GM19238 (cell line): ENCODE results near the gene SIGLEC6.

Source experiments
- DNase-seq: peaks from one replicate; pipeline ENCODE4 v3.0.0; 2011; ENCODE audit warnings: low spot score; ENCODE audit not compliant: insufficient read length

SIGLEC6 gene

GRCh38 chr19:51531349-51532315 lies at the start of gene SIGLEC6:
Gene SIGLEC6, minus strand, starts transcription at chr19:51531670. Its CDS starts 22 bp downstream, at chr19:51531648.
- peak; percentile 32 for DNase-seq

GRCh38 chr19:51576850-51577249 lies 45.4 kb upstream of the SIGLEC6 start:
- no peak for DNase-seq

GRCh38 chr19:51573331-51573730 lies 41.9 kb upstream of the SIGLEC6 start:
- DNase-seq = no peak

- no peak for DNase-seq
Measured at GRCh38 chr19:51572908-51573307, 41.4 kb upstream of the SIGLEC6 start.

- no peak for DNase-seq
Measured at GRCh38 chr19:51572410-51572809, 40.9 kb upstream of the SIGLEC6 start.

GRCh38 chr19:51571599-51571998 lies 40.1 kb upstream of the SIGLEC6 start:
- no peak for DNase-seq

- DNase-seq = peak; percentile 33
Measured at GRCh38 chr19:51570962-51571575, 39.6 kb upstream of the SIGLEC6 start, which contains the start of gene ZNF175. Gene ZNF175, plus strand, starts transcription at chr19:51571283. Its CDS starts 2,047 bp downstream, at chr19:51573330.

GRCh38 chr19:51568456-51568855 lies 37.0 kb upstream of the SIGLEC6 start:
- DNase-seq = no peak

- no peak for DNase-seq
Measured at GRCh38 chr19:51567583-51567982, 36.1 kb upstream of the SIGLEC6 start.

- DNase-seq = no peak
Measured at GRCh38 chr19:51566489-51567100, 35.1 kb upstream of the SIGLEC6 start.

- DNase-seq = no peak
Measured at GRCh38 chr19:51565583-51565982, 34.1 kb upstream of the SIGLEC6 start.

- peak; percentile 34 for DNase-seq
Measured at GRCh38 chr19:51564791-51565190, 33.3 kb upstream of the SIGLEC6 start.

GRCh38 chr19:51560339-51560738 lies 28.9 kb upstream of the SIGLEC6 start:
- DNase-seq = no peak

GRCh38 chr19:51559240-51559639 lies 27.8 kb upstream of the SIGLEC6 start:
- DNase-seq = no peak

GRCh38 chr19:51552996-51553725 lies 21.7 kb upstream of the SIGLEC6 start:
- DNase-seq = no peak

- no peak for DNase-seq
Measured at GRCh38 chr19:51552608-51552995, 21.1 kb upstream of the SIGLEC6 start.

- DNase-seq = no peak
Measured at GRCh38 chr19:51551673-51552432, 20.4 kb upstream of the SIGLEC6 start.

- no peak for DNase-seq
Measured at GRCh38 chr19:51550848-51551672, 19.6 kb upstream of the SIGLEC6 start.

- no peak for DNase-seq
Measured at GRCh38 chr19:51549533-51550324, 18.3 kb upstream of the SIGLEC6 start.
